KG1 (cell line): ENCODE data around the gene ZNF329.
A peak's percentile ranks its signal among the peaks of the same experiment; 100 is the strongest.

Source experiments
- DNase-seq: peaks from one replicate; lab custom pipeline; 2025; lab: John Stamatoyannopoulos, UW

The ZNF329 gene

GRCh38 chr19:58118979-58119733, 31.4 kb downstream of the ZNF329 start:
- DNase-seq, result no peak

- DNase-seq, result no peak
Measured at GRCh38 chr19:58117841-58118575, 32.6 kb downstream of the ZNF329 start.

- DNase-seq, result no peak
Measured at GRCh38 chr19:58108546-58108817, 42.1 kb downstream of the ZNF329 start.

GRCh38 chr19:58107778-58108545, 42.6 kb downstream of the ZNF329 start:
- no peak for DNase-seq

GRCh38 chr19:58098682-58098998, 51.9 kb downstream of the ZNF329 start:
- no peak for DNase-seq

GRCh38 chr19:58097781-58098681, 52.6 kb downstream of the ZNF329 start, which contains the start of gene ZSCAN18:
Gene ZSCAN18, minus strand, starts transcription at chr19:58098231. Its CDS starts 7,964 bp downstream, at chr19:58090267.
- peak; percentile 96 for DNase-seq

GRCh38 chr19:58097349-58097748, 53.2 kb downstream of the ZNF329 start:
- no peak for DNase-seq

- no peak for DNase-seq
Measured at GRCh38 chr19:58096884-58097283, 53.7 kb downstream of the ZNF329 start.

- no peak for DNase-seq
Measured at GRCh38 chr19:58095328-58095727, 55.3 kb downstream of the ZNF329 start.

GRCh38 chr19:58093071-58093470, 57.5 kb downstream of the ZNF329 start:
- no peak for DNase-seq

GRCh38 chr19:58091251-58091995, 59.2 kb downstream of the ZNF329 start:
- DNase-seq, result no peak

- no peak for DNase-seq
Measured at GRCh38 chr19:58089846-58090245, 60.7 kb downstream of the ZNF329 start.

GRCh38 chr19:58088521-58089052, 62.0 kb downstream of the ZNF329 start:
- no peak for DNase-seq

GRCh38 chr19:58086825-58087710, 63.5 kb downstream of the ZNF329 start:
- no peak for DNase-seq

- no peak for DNase-seq
Measured at GRCh38 chr19:58085348-58085875, 65.2 kb downstream of the ZNF329 start.

GRCh38 chr19:58084596-58085347, 65.8 kb downstream of the ZNF329 start:
- no peak for DNase-seq

- DNase-seq, result no peak
Measured at GRCh38 chr19:58083021-58083420, 67.6 kb downstream of the ZNF329 start.

GRCh38 chr19:58079792-58080191, 70.8 kb downstream of the ZNF329 start:
- no peak for DNase-seq
